SK-N-SH (cell line): ENCODE data around the gene STRA8. TPM values are rescaled to one million over a fixed set of nuclear protein-coding genes. Genes with fewer than 3 reads are reported as not detected.

Source experiments
- CTCF ChIA-PET: fragments of 300-600, 350-600 bp; formaldehyde crosslinking; extraction: SDS; loops from one replicate; lab custom pipeline; 2021; lab: Yijun Ruan, JAX
- POLR2A ChIA-PET: fragments of 350-600 bp; sonication (Branson Sonifier 250); formaldehyde crosslinking; extraction: SDS; loops from one replicate; lab custom pipeline; 2020; ENCODE audit warnings: antibody characterized with exemption, inconsistent platforms; lab: Yijun Ruan, JAX
- DNase-seq: peaks from one replicate; pipeline ENCODE4 v3.0.0; 2012
- H2AFZ ChIP-seq: fragments of 200-600 bp; sonication (generic); 2 replicates; pipeline ENCODE4 v1.8.1; 2016; ENCODE audit warnings: antibody characterized with exemption, mild to moderate bottlenecking, low read depth
- H3F3A ChIP-seq: fragments of 200-600 bp; sonication (generic); replicated peaks from 2 replicates; pipeline ENCODE3; 2016; ENCODE audit warnings: antibody characterized with exemption, mild to moderate bottlenecking; ENCODE audit not compliant: insufficient read depth
- H3K27ac ChIP-seq, 2 experiments: fragments of 200-500 bp in 1 of 2; fragments of 200-600 bp in 1 of 2; sonication (Bioruptor generic) in 1 of 2; sonication (generic), shearing (Covaris generic) in 1 of 2; 2 replicates each; pipeline versions ENCODE4 v1.5.1 to v1.6.1; 2014 to 2016; ENCODE audit warnings: low read depth in 2 of 2, inconsistent platforms in 1 of 2, low read length in 1 of 2, mild to moderate bottlenecking in 1 of 2, mixed read lengths in 1 of 2
- H3K27me3 ChIP-seq: fragments of 200-600 bp; sonication (generic), shearing (Covaris generic); 2 replicates; pipeline ENCODE4 v1.6.1; 2016; ENCODE audit warnings: mixed run types; ENCODE audit not compliant: insufficient read depth
- H3K36me3 ChIP-seq, 2 experiments: fragments of 200-500 bp in 1 of 2; fragments of 200-600 bp in 1 of 2; sonication (Bioruptor generic) in 1 of 2; sonication (generic) in 1 of 2; replicated peaks in 1 of 2; 2 replicates each; pipeline versions ENCODE3 to v1.5.1; 2014 to 2016; ENCODE audit warnings: low read length in 1 of 2, mild to moderate bottlenecking in 1 of 2; ENCODE audit not compliant: insufficient read depth in 2 of 2, control insufficient read depth in 1 of 2
- H3K4me1 ChIP-seq, 2 experiments: fragments of 200-500 bp in 1 of 2; fragments of 200-600 bp in 1 of 2; sonication (Bioruptor generic) in 1 of 2; sonication (generic), shearing (Covaris generic) in 1 of 2; 2 replicates each; pipeline versions ENCODE4 v1.5.1 to v1.6.1; 2014 to 2016; ENCODE audit warnings: low read depth in 1 of 2, low read length in 1 of 2, mixed run types in 1 of 2; ENCODE audit not compliant: insufficient read depth in 2 of 2, control insufficient read depth in 1 of 2
- H3K4me2 ChIP-seq: fragments of 200-600 bp; sonication (generic), shearing (Covaris generic); 2 replicates; pipeline ENCODE4 v1.6.1; 2017; ENCODE audit warnings: mixed run types
- H3K4me3 ChIP-seq, 2 experiments: fragments of 200-500 bp in 1 of 2; fragments of 200-600 bp in 1 of 2; sonication (Bioruptor generic) in 1 of 2; sonication (generic), shearing (Covaris generic) in 1 of 2; 2 replicates each; pipeline versions ENCODE4 v1.5.1 to v1.8.1; 2014 to 2016; ENCODE audit warnings: low read depth in 2 of 2, inconsistent platforms in 1 of 2, low read length in 1 of 2, mild to moderate bottlenecking in 1 of 2, mixed read lengths in 1 of 2, moderate library complexity in 1 of 2
- H3K79me2 ChIP-seq: fragments of 200-600 bp; sonication (generic); 2 replicates; pipeline ENCODE4 v1.8.1; 2017; ENCODE audit warnings: mild to moderate bottlenecking; ENCODE audit not compliant: insufficient read depth
- H3K9ac ChIP-seq: fragments of 200-600 bp; sonication (generic); 2 replicates; pipeline ENCODE4 v1.6.1; 2017; ENCODE audit warnings: mixed run types
- H3K9me2 ChIP-seq: fragments of 200-600 bp; sonication (generic); 2 replicates; pipeline ENCODE4 v1.6.1; 2017; ENCODE audit warnings: mixed run types
- H3K9me3 ChIP-seq: fragments of 200-600 bp; sonication (generic); 2 replicates; pipeline ENCODE4 v1.6.1; 2017; ENCODE audit warnings: mixed run types, mild to moderate bottlenecking, moderate library complexity
- H4K20me1 ChIP-seq: fragments of 200-600 bp; sonication (generic); 2 replicates; pipeline ENCODE4 v1.6.1; 2017; ENCODE audit warnings: mild to moderate bottlenecking, mixed run types; ENCODE audit not compliant: insufficient read depth
- CHD2 ChIP-seq: fragments of 150-350 bp; IDR thresholded peaks from 2 replicates; pipeline ENCODE4 v1.6.1; 2018; ENCODE audit warnings: low read length; ENCODE audit not compliant: partially characterized antibody
- CTCF ChIP-seq: fragments of 200-600 bp; sonication (generic); IDR thresholded peaks from 2 replicates; pipeline ENCODE4 v1.6.1; 2017; ENCODE audit warnings: antibody characterized with exemption, mild to moderate bottlenecking, moderate library complexity
- ELF1 ChIP-seq: IDR thresholded peaks from 2 replicates; pipeline ENCODE4 v1.4.0; 2012
- FOXM1 ChIP-seq: IDR thresholded peaks from 2 replicates; pipeline ENCODE4 v1.4.0; 2012; ENCODE audit warnings: low read depth, mild to moderate bottlenecking
- GABPA ChIP-seq: IDR thresholded peaks from 2 replicates; pipeline ENCODE4 v1.4.0; 2012; ENCODE audit warnings: low read depth, mild to moderate bottlenecking
- GATA2 ChIP-seq: sonication (generic); formaldehyde crosslinking; IDR thresholded peaks from 2 replicates; pipeline ENCODE4 v1.5.0; 2020; ENCODE audit warnings: mild to moderate bottlenecking, missing genetic modification reagents
- IRF3 ChIP-seq: fragments of 150-350 bp; IDR thresholded peaks from 2 replicates; pipeline ENCODE4 v1.6.1; 2016; ENCODE audit warnings: mild to moderate bottlenecking, low read depth, low read length
- JUND ChIP-seq: IDR thresholded peaks from 2 replicates; pipeline ENCODE4 v1.4.0; 2012
- MEF2A ChIP-seq: IDR thresholded peaks from 2 replicates; pipeline ENCODE4 v1.4.0; 2012; ENCODE audit warnings: low read depth, borderline replicate concordance
- MXI1 ChIP-seq: IDR thresholded peaks from 2 replicates; pipeline ENCODE4 v1.6.1; 2012; ENCODE audit warnings: mild to moderate bottlenecking, low read depth, low read length, improper control_type of control experiment
- NFIC ChIP-seq: IDR thresholded peaks from 2 replicates; pipeline ENCODE4 v1.4.0; 2012; ENCODE audit warnings: borderline replicate concordance
- PBX3 ChIP-seq: IDR thresholded peaks from 2 replicates; pipeline ENCODE4; 2012
- POLR2AphosphoS5 ChIP-seq: IDR thresholded peaks from 2 replicates; pipeline ENCODE4 v1.6.1; 2012; ENCODE audit warnings: low read depth, low read length
- RFX5 ChIP-seq: IDR thresholded peaks from 2 replicates; pipeline ENCODE4 v1.6.1; 2012; ENCODE audit warnings: mild to moderate bottlenecking, improper control_type of control experiment, low read length
- SIN3A ChIP-seq: IDR thresholded peaks from 2 replicates; pipeline ENCODE4 v1.6.1; 2012; ENCODE audit warnings: low read depth, mild to moderate bottlenecking, low read length, moderate library complexity, borderline replicate concordance
- TCF12 ChIP-seq: IDR thresholded peaks from 2 replicates; pipeline ENCODE4 v1.4.0; 2012
- WGBS: methylation state at CpG from one replicate; pipeline ENCODE4 v1.1.6; 2017; ENCODE audit warnings: low lambda C conversion rate; 5-methylcytosine and 5-hydroxymethylcytosine counted together
- polyA plus RNA-seq, 3 experiments: library from polyadenylated mRNA; depleted of rRNA; stranded (reverse); fragments of >200 nt; gene quantifications; 2 replicates each; pipeline ENCODE4 v1.2.3, GENCODE V29; 2012

Gene STRA8
- polyA plus RNA-seq, 1 of the 3 experiments (the other 2 are of a cell fraction): not detected

- Histone ChIP-seq H2AFZ (no peak overlapping the region), H3K4me2 (no peak overlapping the region), H3K4me3 (no peak overlapping the region), H4K20me1 (no peaks in the 10 kb centered on the region), H3F3A (no peaks in the 10 kb centered on the region), H3K79me2 (no peaks in the 10 kb centered on the region), H3K27ac (no peak overlapping the region), H3K36me3 (no peaks in the 10 kb centered on the region), H3K9me3 (no peaks in the 10 kb centered on the region), H3K9ac (no peak overlapping the region), H3K9me2 (no peaks in the 10 kb centered on the region), H3K27me3 (no peaks in the 10 kb centered on the region), H3K4me1 (peaks cover 0 to 14% of the 10 kb centered on the region in 2 experiments; a peak in 1 of 4 replicates)
- TF ChIP-seq POLR2AphosphoS5: no peak
- TF ChIP-seq MXI1: no peak
- TF ChIP-seq RFX5: no peak
- TF ChIP-seq GATA2: no peak
- TF ChIP-seq FOXM1: no peak
- no peak for TF ChIP-seq CHD2
- no peak for TF ChIP-seq GABPA
- no peak for TF ChIP-seq SIN3A
- no peak for TF ChIP-seq PBX3
- no peak for TF ChIP-seq JUND
- TF ChIP-seq NFIC: no peak
- no peak for TF ChIP-seq ELF1
- TF ChIP-seq CTCF: no peak
- TF ChIP-seq MEF2A: no peak
- no peak for TF ChIP-seq TCF12
- no peak for TF ChIP-seq IRF3
- ChIA-PET CTCF (interaction anchor here (1.1 to 6.6 kb wide), 5 partner anchors 11 to 577 kb away, joined by 4 to 72 read pairs (median 10); no protein-coding TSS in a partner anchor), POLR2A (no interaction called here)
- no peak for DNase-seq
- 91% methylated on average over 11 of the region's 11 CpGs for WGBS
These were observed 29.8 kb downstream of the STRA8 start for GRCh38 chr7:135263321-135263970.
